ENCODE measurements around the gene DYNLL1. TPM values are rescaled to one million over a fixed set of nuclear protein-coding genes. Genes with fewer than 3 reads are reported as not detected.

Gene DYNLL1
- total and polyA plus RNA-seq, 2 of the 13 experiments (the other 11 are each of a cell fraction or from before 2014, with no cell fraction given): 271 to 294 TPM

DNA sequence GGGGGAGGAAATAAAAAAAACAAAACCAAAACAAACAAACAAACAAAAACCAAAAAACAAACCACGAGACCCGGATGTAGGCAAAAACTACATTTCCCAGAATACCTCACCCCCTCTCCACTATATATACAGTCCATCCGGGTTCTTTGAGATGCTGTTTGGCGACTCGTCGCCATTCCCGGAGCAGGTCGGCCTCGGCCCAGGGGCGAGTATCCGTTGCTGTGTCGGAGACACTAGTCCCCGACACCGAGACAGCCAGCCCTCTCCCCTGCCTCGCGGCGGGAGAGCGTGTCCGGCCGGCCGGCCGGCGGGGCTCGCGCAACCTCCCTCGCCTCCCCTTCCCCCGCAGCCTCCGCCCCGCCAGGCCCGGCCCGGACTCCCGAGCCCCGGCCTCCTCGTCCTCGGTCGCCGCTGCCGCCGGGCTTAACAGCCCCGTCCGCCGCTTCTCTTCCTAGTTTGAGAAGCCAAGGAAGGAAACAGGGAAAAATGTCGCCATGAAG is 38.3 kb downstream of the DYNLL1 start, which contains the start of gene RNF10 (continued):
- TF ChIP-seq ZSCAN29 (CRISPR knock-in tag; conservative IDR thresholded peaks at IDR 0.05): no peak
- no peak for TF ChIP-seq SOX13 (IDR thresholded peaks at IDR 0.05)
- TF ChIP-seq SOX13 (CRISPR knock-in tag; conservative IDR thresholded peaks at IDR 0.05 in 1 of 2, IDR thresholded peaks at IDR 0.05 in 1 of 2): no peak
- TF ChIP-seq, protein P1, sequence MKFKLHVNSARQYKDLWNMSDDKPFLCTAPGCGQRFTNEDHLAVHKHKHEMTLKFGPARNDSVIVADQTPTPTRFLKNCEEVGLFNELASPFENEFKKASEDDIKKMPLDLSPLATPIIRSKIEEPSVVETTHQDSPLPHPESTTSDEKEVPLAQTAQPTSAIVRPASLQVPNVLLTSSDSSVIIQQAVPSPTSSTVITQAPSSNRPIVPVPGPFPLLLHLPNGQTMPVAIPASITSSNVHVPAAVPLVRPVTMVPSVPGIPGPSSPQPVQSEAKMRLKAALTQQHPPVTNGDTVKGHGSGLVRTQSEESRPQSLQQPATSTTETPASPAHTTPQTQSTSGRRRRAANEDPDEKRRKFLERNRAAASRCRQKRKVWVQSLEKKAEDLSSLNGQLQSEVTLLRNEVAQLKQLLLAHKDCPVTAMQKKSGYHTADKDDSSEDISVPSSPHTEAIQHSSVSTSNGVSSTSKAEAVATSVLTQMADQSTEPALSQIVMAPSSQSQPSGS (CRISPR knock-in tag; IDR thresholded peaks at IDR 0.05): no peak
- no peak for TF ChIP-seq GLI4 (CRISPR knock-in tag; IDR thresholded peaks at IDR 0.05; ENCODE audit: borderline replicate concordance)
- TF ChIP-seq ZNF598 (CRISPR knock-in tag; IDR thresholded peaks at IDR 0.05; ENCODE audit: borderline replicate concordance): no peak
- no peak for TF ChIP-seq ETV5 (CRISPR knock-in tag; IDR thresholded peaks at IDR 0.05; ENCODE audit: borderline replicate concordance)
- no peak for TF ChIP-seq ONECUT2 (CRISPR knock-in tag; IDR thresholded peaks at IDR 0.05)
- no peak for TF ChIP-seq ZNF672 (CRISPR knock-in tag; IDR thresholded peaks at IDR 0.05)
- no peak for TF ChIP-seq RFXANK (CRISPR knock-in tag; IDR thresholded peaks at IDR 0.05)
- TF ChIP-seq, protein P2, sequence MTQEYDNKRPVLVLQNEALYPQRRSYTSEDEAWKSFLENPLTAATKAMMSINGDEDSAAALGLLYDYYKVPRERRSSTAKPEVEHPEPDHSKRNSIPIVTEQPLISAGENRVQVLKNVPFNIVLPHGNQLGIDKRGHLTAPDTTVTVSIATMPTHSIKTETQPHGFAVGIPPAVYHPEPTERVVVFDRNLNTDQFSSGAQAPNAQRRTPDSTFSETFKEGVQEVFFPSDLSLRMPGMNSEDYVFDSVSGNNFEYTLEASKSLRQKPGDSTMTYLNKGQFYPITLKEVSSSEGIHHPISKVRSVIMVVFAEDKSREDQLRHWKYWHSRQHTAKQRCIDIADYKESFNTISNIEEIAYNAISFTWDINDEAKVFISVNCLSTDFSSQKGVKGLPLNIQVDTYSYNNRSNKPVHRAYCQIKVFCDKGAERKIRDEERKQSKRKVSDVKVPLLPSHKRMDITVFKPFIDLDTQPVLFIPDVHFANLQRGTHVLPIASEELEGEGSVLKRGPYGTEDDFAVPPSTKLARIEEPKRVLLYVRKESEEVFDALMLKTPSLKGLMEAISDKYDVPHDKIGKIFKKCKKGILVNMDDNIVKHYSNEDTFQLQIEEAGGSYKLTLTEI (CRISPR knock-in tag; conservative IDR thresholded peaks at IDR 0.05): no peak
- no peak for TF ChIP-seq TP53 (CRISPR knock-in tag; conservative IDR thresholded peaks at IDR 0.05)
- TF ChIP-seq GATAD1 (CRISPR knock-in tag; IDR thresholded peaks at IDR 0.05): peak; percentile 26; the same call in 1 of the 2 replicates
- TF ChIP-seq ISX (CRISPR knock-in tag; conservative IDR thresholded peaks at IDR 0.05): 0 out of 2 replicates have a peak, but pooled peaks have one; percentile 49
- TF ChIP-seq, protein P3, sequence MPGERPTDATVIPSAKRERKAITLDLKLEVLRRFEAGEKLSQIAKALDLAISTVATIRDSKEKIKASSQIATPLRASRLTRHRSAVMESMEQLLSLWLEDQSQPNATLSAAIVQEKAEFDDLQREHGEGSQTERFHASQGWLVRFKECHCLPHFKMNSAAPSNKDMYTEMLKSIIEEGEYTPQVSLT (CRISPR knock-in tag; IDR thresholded peaks at IDR 0.05; ENCODE audit: borderline replicate concordance, low read depth): no peak
- TF ChIP-seq ZMYM2 (CRISPR knock-in tag; IDR thresholded peaks at IDR 0.05): no peak
- TF ChIP-seq, protein P4, sequence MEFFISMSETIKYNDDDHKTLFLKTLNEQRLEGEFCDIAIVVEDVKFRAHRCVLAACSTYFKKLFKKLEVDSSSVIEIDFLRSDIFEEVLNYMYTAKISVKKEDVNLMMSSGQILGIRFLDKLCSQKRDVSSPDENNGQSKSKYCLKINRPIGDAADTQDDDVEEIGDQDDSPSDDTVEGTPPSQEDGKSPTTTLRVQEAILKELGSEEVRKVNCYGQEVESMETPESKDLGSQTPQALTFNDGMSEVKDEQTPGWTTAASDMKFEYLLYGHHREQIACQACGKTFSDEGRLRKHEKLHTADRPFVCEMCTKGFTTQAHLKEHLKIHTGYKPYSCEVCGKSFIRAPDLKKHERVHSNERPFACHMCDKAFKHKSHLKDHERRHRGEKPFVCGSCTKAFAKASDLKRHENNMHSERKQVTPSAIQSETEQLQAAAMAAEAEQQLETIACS (CRISPR knock-in tag; IDR thresholded peaks at IDR 0.05): no peak
- TF ChIP-seq, protein P5, sequence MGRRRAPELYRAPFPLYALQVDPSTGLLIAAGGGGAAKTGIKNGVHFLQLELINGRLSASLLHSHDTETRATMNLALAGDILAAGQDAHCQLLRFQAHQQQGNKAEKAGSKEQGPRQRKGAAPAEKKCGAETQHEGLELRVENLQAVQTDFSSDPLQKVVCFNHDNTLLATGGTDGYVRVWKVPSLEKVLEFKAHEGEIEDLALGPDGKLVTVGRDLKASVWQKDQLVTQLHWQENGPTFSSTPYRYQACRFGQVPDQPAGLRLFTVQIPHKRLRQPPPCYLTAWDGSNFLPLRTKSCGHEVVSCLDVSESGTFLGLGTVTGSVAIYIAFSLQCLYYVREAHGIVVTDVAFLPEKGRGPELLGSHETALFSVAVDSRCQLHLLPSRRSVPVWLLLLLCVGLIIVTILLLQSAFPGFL (CRISPR knock-in tag; IDR thresholded peaks at IDR 0.05): no peak
- TF ChIP-seq TRIM24 (CRISPR knock-in tag; IDR thresholded peaks at IDR 0.05): no peak
- TF ChIP-seq, protein P6, sequence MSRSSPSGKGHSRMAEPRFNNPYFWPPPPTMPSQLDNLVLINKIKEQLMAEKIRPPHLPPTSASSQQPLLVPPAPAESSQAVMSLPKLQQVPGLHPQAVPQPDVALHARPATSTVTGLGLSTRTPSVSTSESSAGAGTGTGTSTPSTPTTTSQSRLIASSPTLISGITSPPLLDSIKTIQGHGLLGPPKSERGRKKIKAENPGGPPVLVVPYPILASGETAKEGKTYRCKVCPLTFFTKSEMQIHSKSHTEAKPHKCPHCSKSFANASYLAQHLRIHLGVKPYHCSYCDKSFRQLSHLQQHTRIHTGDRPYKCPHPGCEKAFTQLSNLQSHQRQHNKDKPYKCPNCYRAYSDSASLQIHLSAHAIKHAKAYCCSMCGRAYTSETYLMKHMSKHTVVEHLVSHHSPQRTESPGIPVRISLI (CRISPR knock-in tag; IDR thresholded peaks at IDR 0.05; ENCODE audit: borderline replicate concordance): no peak
- no peak for TF ChIP-seq ATF7 (IDR thresholded peaks at IDR 0.05)
- no peak for TF ChIP-seq ATF7 (CRISPR knock-in tag; IDR thresholded peaks at IDR 0.05)
- no peak for TF ChIP-seq HNRNPUL1 (IDR thresholded peaks at IDR 0.05; ENCODE audit: low read depth, low read length)
- 0 out of 2 replicates have a peak, but pooled peaks have one; percentile 17 for TF ChIP-seq ZIK1 (CRISPR knock-in tag; IDR thresholded peaks at IDR 0.05; ENCODE audit: borderline replicate concordance, low read depth)
- no peak for TF ChIP-seq MLLT10 (CRISPR knock-in tag; IDR thresholded peaks at IDR 0.05)
- TF ChIP-seq MTF1 (CRISPR knock-in tag; IDR thresholded peaks at IDR 0.05): no peak
